K562 (cell line): ENCODE measurements around the gene KCTD16. TPM values are rescaled to one million over a fixed set of nuclear protein-coding genes. Genes with fewer than 3 reads are reported as not detected.

ENCODE experiments used
- ATAC-seq: fragments of 200-7000 bp; cut with Tn5 transposase; 3 replicates; pipeline ENCODE4 v1.9.1; 2020; ENCODE audit warnings: moderate library complexity
- BruUV-seq: library from RNA; stranded (reverse); fragments of 400-500 nt; replicated peaks from 2 replicates; lab custom pipeline; 2021; lab: Mats Ljungman, UMichigan
- CTCF ChIA-PET: fragments of 300-600 bp; formaldehyde crosslinking; extraction: SDS; loops from one replicate; lab custom pipeline; 2021; ENCODE audit warnings: low intra/inter-chr PET ratio; lab: Yijun Ruan, JAX
- POLR2A ChIA-PET: fragments of 300-600, 350-650 bp; sonication (Branson Sonifier 250); formaldehyde crosslinking; extraction: SDS; loops from one replicate; lab custom pipeline; 2021; ENCODE audit warnings: antibody characterized with exemption, inconsistent platforms; lab: Yijun Ruan, JAX
- DNase-seq, 4 experiments: peaks; one replicate each; pipeline versions ENCODE4 v3.0.0 to v3.0.0-alpha.2; 2011 to 2018; ENCODE audit warnings: low spot score in 3 of 4, mixed read lengths in 3 of 4; ENCODE audit errors: extremely low read depth in 1 of 4
- FAIRE-seq: peaks from 2 replicates; lab custom pipeline; 2011; peaks lifted over from hg19 to GRCh38; lab: Jason Lieb, UNC
- H2AFZ ChIP-seq: 2 replicates; pipeline ENCODE4 v1.6.0; 2011; ENCODE audit warnings: low read depth, low read length, control low read depth, inconsistent platforms
- H3K27ac ChIP-seq: fragments of 200-600 bp; 3 replicates; pipeline ENCODE4 v1.8.0; 2011; ENCODE audit warnings: low read depth, mild to moderate bottlenecking, control low read depth, inconsistent platforms, low read length, moderate library complexity, mixed read lengths; ENCODE audit errors: extremely low read depth
- H3K27me3 ChIP-seq, 2 experiments: fragments of 300-600 bp in 1 of 2; 2 replicates in 1 of 2; 3 replicates in 1 of 2; pipeline versions ENCODE4 v1.6.0 to v1.8.0; 2011; ENCODE audit warnings: inconsistent platforms in 2 of 2, low read length in 2 of 2, mild to moderate bottlenecking in 1 of 2, mixed read lengths in 1 of 2, moderate library complexity in 1 of 2; ENCODE audit not compliant: control insufficient read depth in 2 of 2, insufficient read depth in 2 of 2
- H3K36me3 ChIP-seq: fragments of 300-600 bp; 3 replicates; pipeline ENCODE4 v1.8.0; 2011; ENCODE audit warnings: mild to moderate bottlenecking, low read length, inconsistent platforms; ENCODE audit not compliant: control insufficient read depth, insufficient read depth
- H3K4me1 ChIP-seq, 2 experiments: fragments of 200-600 bp in 1 of 2; replicated peaks in 1 of 2; 2 replicates in 1 of 2; 3 replicates in 1 of 2; pipeline versions ENCODE4 v1.5.1 to v1.8.0; 2011; ENCODE audit warnings: inconsistent platforms in 2 of 2, low read length in 2 of 2, mild to moderate bottlenecking in 1 of 2, mixed read lengths in 1 of 2, moderate library complexity in 1 of 2; ENCODE audit not compliant: control insufficient read depth in 2 of 2, insufficient read depth in 2 of 2
- H3K4me2 ChIP-seq: 2 replicates; pipeline ENCODE4 v1.6.1; 2011; ENCODE audit warnings: low read length, control low read depth, inconsistent platforms, mixed read lengths; ENCODE audit not compliant: insufficient read depth
- H3K4me3 ChIP-seq: fragments of 200-600 bp; sonication (generic), shearing (Covaris generic); 2 replicates; pipeline ENCODE4 v1.5.1; 2016; ENCODE audit warnings: control low read depth, inconsistent platforms
- H3K79me2 ChIP-seq: fragments of 200-600 bp; 3 replicates; pipeline ENCODE4 v1.8.0; 2011; ENCODE audit warnings: low read length, inconsistent platforms; ENCODE audit not compliant: control insufficient read depth, insufficient read depth
- H3K9ac ChIP-seq, 2 experiments: 2 replicates each; pipeline versions ENCODE4 v1.6.0 to v1.6.1; 2011; ENCODE audit warnings: low read depth in 2 of 2, low read length in 2 of 2, control low read depth in 1 of 2, inconsistent platforms in 1 of 2, mild to moderate bottlenecking in 1 of 2, mixed read lengths in 1 of 2; ENCODE audit not compliant: insufficient read depth in 1 of 2
- H3K9me1 ChIP-seq: one replicate; pipeline ENCODE4 v1.6.0; 2011; ENCODE audit warnings: inconsistent platforms, mild to moderate bottlenecking, low read length, moderate library complexity; ENCODE audit not compliant: control insufficient read depth, insufficient read depth
- H3K9me3 ChIP-seq: replicated peaks from 2 replicates; pipeline ENCODE4 v1.5.1; 2011; ENCODE audit warnings: low read depth, low read length, inconsistent platforms; ENCODE audit not compliant: control insufficient read depth, insufficient read depth
- H4K20me1 ChIP-seq: replicated peaks from 2 replicates; pipeline ENCODE4 v1.6.1; 2011; ENCODE audit warnings: low read length, inconsistent platforms, mixed read lengths; ENCODE audit not compliant: control insufficient read depth, insufficient read depth
- FOSL1 ChIP-seq: fragments of 200-800 bp; sonication (Bioruptor generic); conservative IDR thresholded peaks from 2 replicates; pipeline ENCODE4 v1.6.1; 2016; ENCODE audit warnings: missing genetic modification characterization, missing compliant biosample characterization
- GABPA ChIP-seq: fragments of 200-800 bp; sonication (Bioruptor generic); conservative IDR thresholded peaks from 2 replicates; pipeline ENCODE4 v1.6.1; 2016; ENCODE audit warnings: low read depth, missing genetic modification characterization, missing compliant biosample characterization
- MTA3 ChIP-seq: fragments of 450-650 bp; formaldehyde crosslinking; IDR thresholded peaks from 2 replicates; pipeline ENCODE4 v1.6.1; 2017; ENCODE audit warnings: mild to moderate bottlenecking, borderline replicate concordance
- SMARCA5 ChIP-seq: fragments of 450-650 bp; IDR thresholded peaks from 2 replicates; pipeline ENCODE4 v1.6.1; 2016
- TBL1XR1 ChIP-seq, 2 experiments: IDR thresholded peaks; 2 replicates each; pipeline ENCODE4 v1.6.1; 2012; ENCODE audit warnings: improper control_type of control experiment in 2 of 2, low read length in 2 of 2, mild to moderate bottlenecking in 1 of 2
- WGBS: fragments of 100-300 bp; shearing (Covaris generic); methylation state at CpG from one replicate; pipeline ENCODE4 v1.1.6; 2016; ENCODE audit warnings: low coverage, mixed read lengths; ENCODE audit not compliant: insufficient coverage; ENCODE audit errors: missing lambda C conversion rate; 5-methylcytosine and 5-hydroxymethylcytosine counted together
- in situ Hi-C: fragments of 300-500 bp; cut with MboI; formaldehyde crosslinking; loops from 4 replicates; pipeline ENCODE4 v1.15.0; 2018; ENCODE audit warnings: inconsistent platforms, mixed read lengths
- intact Hi-C: fragments of 100-400 bp; cut with micrococcal nuclease; formaldehyde crosslinking; loops from 2 replicates; pipeline ENCODE4 v1.14.2; 2022
- polyA plus RNA-seq, 8 experiments: library from polyadenylated mRNA; depleted of rRNA in 4 of 8; stranded (reverse) in 5 of 8; unstranded in 3 of 8; fragments of >200 nt; fragmentation: Nextera tagmentation in 2 of 8; fragmentation: Illumina TruSeq in 1 of 8; extraction: Ambion mirVana in 2 of 8; extraction: Trizol in 1 of 8; gene quantifications; 2 replicates each; pipeline versions ENCODE4 v1.2.1 to v1.2.3, GENCODE V29; 2011 to 2014; ENCODE audit warnings: inconsistent platforms in 1 of 8, missing spikeins in 1 of 8
- total RNA-seq, 7 experiments: library from RNA; depleted of rRNA in 6 of 7; stranded (reverse); fragments of >200 nt in 6 of 7; fragmentation: Illumina TruSeq in 2 of 7; extraction: Trizol in 2 of 7; gene quantifications; 2 replicates each; pipeline versions ENCODE4 v1.2.1 to v1.2.3, GENCODE V29; 2011 to 2021; ENCODE audit warnings: low replicate concordance in 1 of 7

The KCTD16 gene
- total and polyA plus RNA-seq, 9 of the 15 experiments (the other 6 are each of a cell fraction or from before 2014, with no cell fraction given): 0.04 TPM; not detected in 8

- Histone ChIP-seq H3K4me3 (no peak overlapping the region), H3K79me2 (no peaks in the 10 kb centered on the region), H2AFZ (no peak overlapping the region), H3K9me1 (no peaks in the 10 kb centered on the region), H3K9ac (no peak overlapping the region), H3K27me3 (0 out of 5 replicates have a peak, but pooled peaks cover 0 to 3% of the 10 kb centered on the region in 2 experiments), H3K9me3 (no peaks in the 10 kb centered on the region), H3K4me2 (no peak overlapping the region), H3K27ac (no peak overlapping the region), H3K36me3 (no peaks in the 10 kb centered on the region), H4K20me1 (no peaks in the 10 kb centered on the region), H3K4me1 (no peaks in the 10 kb centered on the region)
- BruUV-seq: no TSS peak
- POLR2A ChIA-PET: no interaction called here
- ATAC-seq (no peak), DNase-seq (no peak), FAIRE-seq (no peak)
- intact Hi-C loops: loop anchor here (5.0 to 10.0 kb wide), 2 partner anchors 1173 to 1265 kb away; no protein-coding TSS in a partner anchor
- TF ChIP-seq GABPA (peak; percentile 60; the same call in 1 of the 2 replicates), SMARCA5 (no peak), TBL1XR1 (IDR thresholded peaks at IDR 0.05; ENCODE audit: low read length in 2 of 2) (no peak)
- in situ Hi-C loops: no loop called here
- CTCF ChIA-PET: no interaction called here
- 3% methylated on average over 2 of the region's 2 CpGs for WGBS
Measured at GRCh38 chr5:144187699-144188294, 17.1 kb downstream of the KCTD16 start.

DNA sequence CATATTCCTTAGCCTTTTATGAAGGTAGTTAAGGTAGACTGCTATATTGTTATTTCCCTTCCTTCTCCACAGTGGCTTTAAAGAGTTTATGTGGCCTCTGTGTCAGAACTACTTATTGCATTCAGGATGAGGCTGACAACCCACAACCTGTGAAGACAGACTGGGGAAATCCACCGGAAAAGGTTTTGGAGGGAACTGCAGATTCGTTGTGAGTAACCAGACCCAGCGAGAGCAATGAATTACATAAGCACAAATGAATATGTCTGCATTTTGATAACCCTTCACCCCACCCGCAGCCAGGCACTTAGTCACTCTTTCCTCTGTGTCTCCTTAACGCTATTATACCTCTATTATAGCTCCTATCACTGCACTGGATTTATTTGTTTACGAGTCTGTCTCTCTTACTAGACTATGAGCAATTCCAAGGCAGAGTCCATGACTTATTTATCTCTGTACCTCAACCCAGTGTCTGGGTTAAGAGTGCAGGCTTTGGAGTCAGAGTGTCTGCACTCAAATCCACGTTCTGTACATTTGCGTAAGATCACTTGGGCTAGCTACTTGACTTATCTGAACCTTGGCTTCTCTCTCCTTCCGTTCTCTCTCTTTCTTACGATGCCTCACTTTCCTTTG, 19.2 kb downstream of the KCTD16 start:
- 5% methylated on average over 10 of the region's 10 CpGs for WGBS
- Histone ChIP-seq H3K27ac (no peak overlapping the region), H3K9ac (no peak overlapping the region), H3K27me3 (0 out of 5 replicates have a peak, but pooled peaks cover 0 to 3% of the 10 kb centered on the region in 2 experiments), H3K4me2 (no peak overlapping the region), H3K4me3 (no peak overlapping the region)
- CTCF ChIA-PET: no interaction called here
- intact Hi-C loops: loop anchor here (5.0 to 10.0 kb wide), 2 partner anchors 1175 to 1268 kb away; no protein-coding TSS in a partner anchor
- no TSS peak for BruUV-seq
- TF ChIP-seq MTA3 (no peak), FOSL1 (tag) (0 out of 2 replicates have a peak, but pooled peaks have one; percentile 29)
- TF ChIP-seq, all 486 proteins: peak for 1
- no peaks in the 10 kb centered on the region for H3K9me3 ChIP-seq
- DNase-seq (no peak), FAIRE-seq (no peak), ATAC-seq (no peak)
- H3K36me3 ChIP-seq: no peaks in the 10 kb centered on the region
- H3K79me2 ChIP-seq: no peaks in the 10 kb centered on the region
- no peaks in the 10 kb centered on the region for H4K20me1 ChIP-seq
- in situ Hi-C loops: no loop called here
- H2AFZ ChIP-seq: no peak overlapping the region
- no peaks in the 10 kb centered on the region for H3K9me1 ChIP-seq
- no peaks in the 10 kb centered on the region for H3K4me1 ChIP-seq
- POLR2A ChIA-PET: no interaction called here
